ENCODE results near the gene ADCY7.

Gene ADCY7

DNA sequence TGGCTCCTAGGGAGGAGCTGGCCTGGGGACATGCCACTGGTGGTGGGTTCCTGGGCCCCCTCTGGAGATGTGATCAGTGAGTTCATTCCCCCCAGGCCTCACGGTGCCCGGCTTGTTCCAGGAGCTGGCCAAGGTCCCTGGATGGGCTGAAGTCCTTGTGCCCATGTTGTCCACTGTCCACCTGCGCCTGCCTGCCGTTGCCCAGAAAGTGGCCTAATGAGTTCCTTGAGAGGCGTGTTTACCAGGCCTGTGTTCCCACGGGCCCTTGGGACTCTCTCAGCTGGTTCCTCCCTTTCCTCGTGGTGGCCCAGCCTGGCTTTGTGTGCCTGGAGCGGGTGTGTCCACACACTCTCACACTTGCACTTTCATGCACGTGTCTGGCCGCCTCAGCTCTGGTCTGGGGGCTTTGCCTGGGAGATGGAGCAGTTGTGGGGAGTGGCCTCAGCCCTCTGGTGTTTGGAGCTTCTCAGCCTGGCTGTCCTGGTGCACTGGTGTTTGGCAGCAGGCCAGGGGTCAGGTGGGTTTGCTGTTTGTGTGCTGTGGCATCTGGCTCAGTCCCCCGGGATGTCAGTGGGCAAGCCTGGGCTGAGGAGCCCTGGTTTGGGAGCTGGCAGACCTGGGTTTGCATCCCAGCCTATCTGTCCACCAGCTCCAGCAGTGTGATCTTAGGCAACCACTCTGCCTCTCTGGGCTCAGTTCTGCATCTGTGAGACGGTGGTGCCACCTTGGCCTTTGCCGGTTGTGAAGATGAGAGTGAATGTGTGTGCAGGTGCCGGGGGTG lies 18.0 kb downstream of the ADCY7 start:
- no peak for DNase-seq

DNA sequence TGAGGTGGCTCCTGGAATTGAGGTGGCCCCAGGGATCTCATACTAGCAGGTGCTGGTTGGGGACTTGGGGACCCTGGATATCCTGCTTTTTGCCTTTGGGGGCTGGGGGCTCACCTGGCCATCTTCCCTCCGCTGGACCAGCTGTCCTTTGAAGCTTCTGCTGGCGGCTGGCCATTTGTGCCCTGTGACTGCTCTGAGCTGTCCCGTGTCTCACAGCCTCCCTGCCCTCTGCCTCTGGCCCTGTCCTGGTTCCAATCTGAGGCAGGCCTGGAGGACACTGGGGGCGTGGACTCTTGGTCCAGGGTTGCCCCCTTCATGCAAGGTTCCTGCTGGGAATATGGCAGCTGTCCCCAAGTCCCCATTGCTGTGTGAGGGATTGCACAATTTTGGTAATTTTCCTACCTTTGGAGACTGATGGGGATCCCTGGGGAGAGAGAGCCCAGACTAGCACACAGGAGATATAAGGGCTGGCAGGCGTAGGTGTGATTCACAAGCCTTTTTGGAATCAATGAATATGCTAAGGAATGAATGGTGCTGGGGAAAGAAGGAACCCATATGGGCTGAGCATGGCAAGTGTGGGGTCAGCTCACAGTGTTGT lies 19.2 kb downstream of the ADCY7 start:
- DNase-seq = no peak

DNA sequence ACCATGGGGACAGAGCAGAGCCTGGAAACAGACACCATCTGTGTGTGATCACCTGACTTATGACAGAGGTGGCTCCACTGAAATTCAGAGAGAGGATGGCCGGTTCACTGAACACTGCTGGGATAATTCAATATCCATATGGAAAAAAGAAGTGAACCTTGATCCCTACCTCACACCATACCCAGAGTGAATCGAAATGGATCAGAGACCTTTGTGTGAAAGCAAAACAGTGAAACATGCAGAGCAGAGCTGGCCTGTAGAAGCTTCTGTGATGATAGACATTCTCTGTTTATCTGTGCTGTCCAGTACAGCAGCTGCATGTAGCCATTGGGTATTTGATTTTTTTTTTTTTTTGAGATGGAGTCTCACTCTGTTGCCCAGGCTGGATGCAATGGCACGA lies 20.3 kb downstream of the ADCY7 start:
- no peak for DNase-seq

DNA sequence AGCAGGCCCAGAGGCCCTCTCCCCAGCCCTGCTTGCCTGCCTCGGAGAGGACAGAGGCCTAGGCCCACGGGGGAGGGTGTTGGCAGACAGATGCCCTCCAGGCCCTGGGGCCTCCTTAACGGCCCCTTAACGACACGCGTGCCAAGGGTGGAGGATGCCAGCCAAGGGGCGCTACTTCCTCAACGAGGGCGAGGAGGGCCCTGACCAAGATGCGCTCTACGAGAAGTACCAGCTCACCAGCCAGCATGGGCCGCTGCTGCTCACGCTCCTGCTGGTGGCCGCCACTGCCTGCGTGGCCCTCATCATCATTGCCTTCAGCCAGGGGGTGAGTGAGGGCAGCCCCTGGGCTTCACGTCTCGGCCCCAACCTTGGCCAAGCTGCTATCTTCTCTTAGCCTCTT lies 21.7 kb downstream of the ADCY7 start:
- DNase-seq = no peak

DNA sequence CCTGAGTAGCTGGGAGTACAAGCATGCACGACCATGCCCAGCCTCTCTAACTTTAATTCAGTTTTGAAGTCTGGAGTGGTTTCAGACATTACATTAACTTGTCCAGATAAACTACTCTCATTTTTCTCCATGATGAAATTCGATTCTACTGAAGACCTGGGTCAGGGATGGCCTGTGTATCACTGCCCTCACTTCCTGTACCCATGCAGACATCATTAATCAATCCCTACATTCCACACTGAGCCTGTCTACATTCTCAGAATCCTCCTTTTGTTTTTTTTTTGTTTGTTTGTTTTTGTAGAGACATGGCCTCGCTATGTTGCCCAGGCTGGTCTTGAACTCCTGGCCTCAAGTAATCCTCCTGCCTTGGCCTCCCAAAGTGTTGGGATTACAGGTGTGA lies 22.6 kb downstream of the ADCY7 start:
- DNase-seq = no peak

DNA sequence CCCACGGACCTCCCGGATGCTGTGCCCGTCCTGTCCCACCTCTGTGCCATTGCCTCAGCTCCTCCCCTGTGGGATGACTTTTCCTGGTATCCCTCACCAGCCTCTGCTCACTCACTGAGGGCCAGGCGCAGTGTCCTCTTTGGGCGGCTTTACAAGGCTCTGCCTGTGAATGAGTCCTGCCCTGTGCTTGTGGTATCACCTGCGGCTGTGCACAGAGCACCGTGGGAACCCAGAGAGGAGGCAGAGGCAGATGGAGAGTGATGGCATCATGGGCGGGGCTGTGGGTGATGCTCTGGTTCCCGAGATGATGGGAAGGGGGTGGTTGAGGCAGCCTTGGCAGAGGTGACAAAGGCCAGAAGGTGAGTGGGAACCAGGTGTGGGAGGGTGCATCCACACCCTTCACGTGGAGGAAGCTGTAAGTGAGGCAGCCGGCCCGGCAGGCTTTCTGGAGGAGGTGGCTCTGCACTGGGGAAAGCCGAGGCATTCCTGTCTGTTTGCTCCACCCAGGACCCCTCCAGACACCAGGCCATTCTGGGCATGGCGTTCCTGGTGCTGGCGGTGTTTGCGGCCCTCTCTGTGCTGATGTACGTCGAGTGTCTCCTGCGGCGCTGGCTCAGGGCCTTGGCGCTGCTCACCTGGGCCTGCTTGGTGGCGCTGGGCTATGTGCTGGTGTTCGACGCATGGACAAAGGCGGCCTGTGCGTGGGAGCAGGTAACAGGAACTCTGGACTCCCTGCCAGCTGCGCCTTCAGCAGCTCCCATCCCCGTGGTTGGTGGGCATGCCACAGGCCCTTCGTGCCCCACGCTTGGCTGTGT lies 23.8 kb downstream of the ADCY7 start:
- DNase-seq = no peak

DNA sequence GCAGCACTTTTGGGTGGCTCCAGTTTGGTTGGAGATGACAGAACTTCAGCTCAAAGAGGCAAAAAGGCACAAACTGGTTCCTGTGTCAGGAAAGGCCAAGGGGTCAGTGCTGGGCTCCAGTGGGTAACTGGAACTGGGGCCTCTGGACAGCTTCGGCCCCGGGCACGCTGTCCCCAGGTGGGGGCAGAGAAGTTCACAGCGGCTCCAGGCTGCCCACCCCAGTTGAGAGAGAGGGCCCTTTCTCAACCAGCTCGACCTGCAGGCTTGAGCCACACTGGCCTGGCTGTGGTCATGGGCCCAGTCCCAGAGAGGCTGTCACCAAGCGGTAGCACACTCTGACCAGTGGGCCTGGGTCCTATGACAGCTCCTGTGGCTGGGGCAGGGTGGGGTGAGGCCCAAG lies 24.5 kb downstream of the ADCY7 start:
- no peak for DNase-seq

DNA sequence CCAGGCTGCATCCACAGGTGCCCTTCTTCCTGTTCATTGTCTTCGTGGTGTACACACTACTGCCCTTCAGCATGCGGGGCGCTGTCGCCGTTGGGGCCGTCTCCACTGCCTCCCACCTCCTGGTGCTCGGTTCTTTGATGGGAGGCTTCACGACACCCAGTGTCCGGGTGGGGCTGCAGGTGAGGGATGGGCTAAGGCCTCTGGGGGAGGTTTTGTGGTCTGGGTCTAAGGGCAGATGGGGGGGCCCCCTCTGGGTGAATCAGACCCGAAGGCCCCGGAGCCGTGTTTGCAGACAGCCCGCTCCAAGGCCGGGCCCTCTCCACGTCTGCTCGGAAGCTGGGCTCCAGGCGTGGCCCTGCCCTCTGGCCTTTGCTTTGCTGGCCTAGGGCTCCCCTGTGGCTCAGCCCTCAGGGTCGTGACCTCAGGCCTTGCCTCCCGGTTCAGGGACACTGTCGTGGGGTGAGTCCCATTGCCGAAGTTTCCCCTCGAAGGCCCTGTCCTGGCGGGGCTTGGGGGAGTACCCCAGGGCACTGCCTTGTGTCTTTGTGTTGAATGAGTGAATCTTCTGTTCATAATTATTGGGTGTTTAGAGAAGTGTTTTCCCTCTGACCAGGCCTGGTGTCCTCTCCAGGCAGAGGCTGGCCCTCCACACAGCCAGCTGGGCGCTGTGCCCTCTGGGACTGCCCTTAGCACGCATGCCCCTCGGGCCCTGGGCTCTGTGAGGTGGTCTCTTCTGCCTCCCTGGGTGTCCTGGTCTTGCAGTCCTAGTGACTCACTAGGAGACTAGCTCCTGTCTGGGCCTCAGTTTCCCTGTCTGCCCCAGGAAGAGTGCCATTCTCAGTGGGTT lies 25.6 kb downstream of the ADCY7 start:
- no peak for DNase-seq

DNA sequence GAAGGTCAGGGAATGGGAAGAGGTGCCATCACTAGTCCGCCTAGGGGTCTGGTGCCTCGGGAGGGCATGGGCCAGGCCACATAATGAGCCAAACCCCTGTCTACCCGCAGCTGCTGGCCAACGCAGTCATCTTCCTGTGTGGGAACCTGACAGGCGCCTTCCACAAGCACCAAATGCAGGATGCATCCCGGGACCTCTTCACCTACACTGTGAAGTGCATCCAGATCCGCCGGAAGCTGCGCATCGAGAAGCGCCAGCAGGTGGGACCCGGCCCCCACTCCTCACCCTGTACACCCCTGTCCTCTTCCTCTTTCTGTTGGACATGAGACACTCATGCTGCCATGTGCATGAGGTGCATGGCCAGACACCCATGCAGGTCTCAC lies 26.2 kb downstream of the ADCY7 start:
- no peak for DNase-seq

DNA sequence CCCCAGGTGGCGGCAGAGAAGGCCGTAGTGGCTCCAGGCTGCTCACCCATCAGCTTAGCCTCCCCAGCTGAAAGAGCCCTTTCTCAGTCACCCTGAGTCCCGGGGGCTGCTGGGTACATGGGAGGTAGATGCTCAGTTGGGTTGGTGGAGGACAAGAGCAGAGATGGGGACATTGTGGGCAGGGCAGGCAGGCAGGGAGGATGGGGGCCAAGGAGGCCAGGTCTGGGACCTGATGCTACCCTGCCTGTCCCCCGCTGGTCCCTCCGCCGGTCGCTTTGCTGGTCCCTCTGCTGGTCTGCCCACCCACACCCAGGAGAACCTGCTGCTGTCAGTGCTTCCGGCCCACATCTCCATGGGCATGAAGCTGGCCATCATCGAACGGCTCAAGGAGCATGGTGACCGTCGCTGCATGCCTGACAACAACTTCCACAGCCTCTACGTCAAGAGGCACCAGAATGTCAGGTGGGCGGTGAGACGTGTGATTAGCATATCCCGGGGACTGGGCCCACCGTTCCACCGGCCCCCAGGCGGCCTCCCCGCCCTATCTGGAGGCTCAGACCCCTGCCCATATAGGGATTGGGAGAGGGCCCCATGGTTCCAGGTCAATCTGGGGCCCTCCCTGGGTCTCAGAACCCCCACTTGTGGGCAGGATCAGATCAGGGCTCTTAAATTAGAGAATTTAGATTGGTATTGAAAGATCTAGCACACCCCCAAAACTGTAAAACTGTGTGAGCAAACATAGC lies 26.9 kb downstream of the ADCY7 start:
- DNase-seq = no peak

DNA sequence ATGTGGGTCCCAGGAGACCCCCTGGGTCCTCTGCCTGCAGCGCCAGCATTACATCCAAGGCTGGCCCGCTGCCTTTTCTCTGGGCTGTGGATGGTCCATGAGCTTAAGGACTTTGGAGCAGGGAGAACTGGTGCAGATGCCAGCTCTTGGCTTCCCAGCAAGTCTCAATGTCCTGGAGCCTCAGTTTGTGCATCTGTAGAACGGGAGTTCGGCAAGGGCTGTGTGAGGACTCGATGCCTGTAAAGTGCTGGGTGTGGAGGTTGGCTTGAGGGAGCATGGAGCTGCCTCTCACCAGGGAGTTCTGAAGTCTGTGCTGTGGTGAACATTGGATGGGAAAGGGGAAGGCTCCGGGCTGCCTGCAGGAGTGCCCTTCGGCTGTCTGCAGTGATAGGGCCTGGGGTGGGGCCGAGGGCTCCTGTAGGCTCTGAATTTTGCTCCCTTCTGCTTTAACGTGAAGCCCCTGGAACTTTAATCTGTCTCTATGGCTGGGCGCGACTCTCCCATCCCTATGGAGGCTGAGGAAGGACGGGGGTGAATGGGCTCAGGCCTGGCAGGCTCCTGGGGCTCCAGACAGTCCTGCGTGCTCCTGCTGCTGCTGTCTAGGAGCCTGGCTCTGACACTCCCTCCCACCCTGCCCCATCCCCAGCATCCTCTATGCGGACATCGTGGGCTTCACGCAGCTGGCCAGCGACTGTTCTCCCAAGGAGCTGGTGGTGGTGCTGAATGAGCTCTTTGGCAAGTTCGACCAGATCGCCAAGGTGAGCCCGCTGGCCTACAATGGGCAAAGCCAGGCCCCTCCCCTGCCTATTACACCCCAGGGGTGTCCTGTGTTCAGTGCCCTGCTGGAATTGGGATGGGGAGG lies 27.9 kb downstream of the ADCY7 start:
- DNase-seq = no peak

DNA sequence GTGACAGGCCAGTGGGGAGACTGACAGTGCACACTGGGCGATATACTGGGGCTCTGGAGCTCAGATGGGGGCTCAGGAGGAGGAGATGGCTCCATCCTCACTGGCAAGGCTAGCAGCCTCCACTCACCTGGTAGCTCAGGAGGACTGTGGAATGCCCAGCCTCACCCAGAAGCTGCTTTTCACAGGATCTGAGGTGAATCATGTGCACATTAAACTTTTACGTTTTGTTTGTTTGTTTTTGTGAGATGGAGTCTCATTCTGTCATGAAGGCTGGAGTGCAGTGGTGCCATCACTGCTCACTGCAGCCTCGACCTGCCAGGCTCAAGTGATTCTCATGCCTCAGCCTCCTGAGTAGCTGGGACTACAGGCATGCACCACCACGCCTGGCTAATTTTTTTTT lies 28.6 kb downstream of the ADCY7 start:
- no peak for DNase-seq

DNA sequence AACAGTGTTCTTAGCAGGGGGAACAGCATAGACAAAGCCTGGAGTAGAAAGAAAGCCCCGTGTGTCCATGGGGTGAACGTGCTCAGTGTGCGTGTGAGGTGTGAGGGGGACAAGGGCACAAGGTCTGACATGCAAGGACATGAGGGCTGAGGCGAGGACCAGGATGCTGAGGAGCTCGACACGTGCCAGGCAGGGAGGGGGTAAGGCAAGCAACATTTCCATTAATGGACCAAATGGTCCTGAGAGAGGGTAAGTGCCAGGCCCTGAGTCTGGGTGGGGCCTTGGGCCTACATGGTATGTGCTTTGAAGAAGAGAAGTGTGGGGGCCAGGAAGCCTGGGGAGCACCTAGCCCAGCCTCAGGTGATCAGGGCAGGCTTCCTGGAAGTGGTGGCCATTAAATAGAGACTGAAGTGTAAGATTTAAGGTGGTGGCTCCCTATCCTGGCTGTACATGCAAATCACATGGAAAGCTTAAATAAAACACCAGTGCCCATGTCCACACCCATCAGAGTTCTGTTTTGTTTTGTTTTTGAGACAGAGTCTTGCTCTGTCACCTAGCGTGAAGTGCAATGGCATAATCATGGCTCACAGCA lies 29.3 kb downstream of the ADCY7 start:
- no peak for DNase-seq

DNA sequence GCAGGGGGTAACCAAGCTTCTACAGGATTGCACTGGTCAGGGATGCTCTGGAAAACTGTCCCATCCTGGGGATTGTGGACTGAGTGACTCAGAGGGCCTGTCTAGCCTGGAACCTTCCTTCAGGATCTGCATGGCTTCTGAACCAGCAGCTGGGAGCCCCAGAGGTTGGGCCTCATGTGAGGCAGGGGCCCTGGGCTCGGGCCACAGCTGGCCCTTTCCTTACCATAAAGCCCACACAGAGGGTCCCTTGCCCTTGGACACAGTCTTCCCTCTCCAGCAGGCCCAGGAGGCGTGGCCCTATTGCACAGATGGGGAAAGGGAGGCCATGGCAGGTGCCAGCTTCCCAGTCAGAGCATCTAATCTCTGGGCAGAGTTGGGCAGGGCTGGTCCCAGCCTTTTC lies 30.5 kb downstream of the ADCY7 start:
- DNase-seq = no peak

DNA sequence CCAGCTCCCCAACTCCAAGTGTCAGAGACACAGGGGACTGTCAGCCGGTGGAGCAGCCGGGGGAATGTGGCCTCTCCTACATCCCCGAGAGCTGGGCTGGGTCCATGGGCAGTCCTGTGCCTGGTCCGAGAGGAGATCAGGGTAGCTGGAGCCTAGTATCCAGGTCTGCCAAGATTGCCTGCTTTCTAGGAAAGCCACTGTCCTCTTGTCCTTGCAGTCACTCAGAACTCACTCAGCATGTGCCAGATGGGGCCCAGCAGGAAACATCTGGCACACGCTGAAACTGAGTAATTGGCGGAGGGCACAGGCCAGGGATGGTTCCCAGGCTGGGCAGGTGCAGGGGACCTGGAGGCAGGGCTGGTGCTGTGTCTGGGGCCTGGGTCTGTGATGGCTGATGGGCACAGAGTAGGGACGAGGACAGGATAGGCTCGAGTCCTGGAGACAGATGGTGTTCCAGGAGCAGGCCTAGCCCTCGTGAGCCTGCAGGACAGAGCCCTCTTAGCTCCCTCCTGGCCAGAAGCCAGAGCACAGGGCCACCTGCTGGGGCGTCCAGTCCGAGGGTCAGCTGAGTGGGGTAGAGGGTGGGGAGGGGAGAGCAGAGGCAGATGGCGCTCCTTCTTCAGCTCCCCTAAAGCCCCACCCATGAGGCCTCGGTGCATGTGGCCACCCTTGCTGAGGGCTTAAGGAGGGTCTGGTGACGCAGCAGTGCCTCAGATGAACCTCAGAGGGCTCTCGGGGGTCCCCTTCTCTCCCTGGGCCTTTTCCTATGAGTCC lies 31.1 kb downstream of the ADCY7 start:
- no peak for DNase-seq

DNA sequence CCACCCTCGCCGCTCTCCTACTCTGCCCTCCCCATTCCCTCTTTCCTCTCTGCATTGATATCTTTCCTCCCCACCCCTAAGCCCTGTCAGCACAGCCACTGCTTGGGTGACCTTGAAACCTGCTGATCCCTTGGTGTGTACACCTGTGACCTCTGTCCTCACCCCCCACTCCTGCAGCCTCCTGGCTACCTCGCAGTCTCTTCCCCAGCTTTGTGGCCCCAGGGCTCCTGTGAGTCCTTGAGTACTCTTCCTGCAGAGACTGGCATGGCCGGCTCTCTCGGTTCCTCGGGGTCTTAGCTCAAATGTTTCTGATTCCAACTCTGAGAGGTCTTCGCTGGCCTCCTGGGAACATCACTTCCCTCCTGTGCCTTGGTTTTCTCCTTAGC lies 31.7 kb downstream of the ADCY7 start:
- DNase-seq = no peak

DNA sequence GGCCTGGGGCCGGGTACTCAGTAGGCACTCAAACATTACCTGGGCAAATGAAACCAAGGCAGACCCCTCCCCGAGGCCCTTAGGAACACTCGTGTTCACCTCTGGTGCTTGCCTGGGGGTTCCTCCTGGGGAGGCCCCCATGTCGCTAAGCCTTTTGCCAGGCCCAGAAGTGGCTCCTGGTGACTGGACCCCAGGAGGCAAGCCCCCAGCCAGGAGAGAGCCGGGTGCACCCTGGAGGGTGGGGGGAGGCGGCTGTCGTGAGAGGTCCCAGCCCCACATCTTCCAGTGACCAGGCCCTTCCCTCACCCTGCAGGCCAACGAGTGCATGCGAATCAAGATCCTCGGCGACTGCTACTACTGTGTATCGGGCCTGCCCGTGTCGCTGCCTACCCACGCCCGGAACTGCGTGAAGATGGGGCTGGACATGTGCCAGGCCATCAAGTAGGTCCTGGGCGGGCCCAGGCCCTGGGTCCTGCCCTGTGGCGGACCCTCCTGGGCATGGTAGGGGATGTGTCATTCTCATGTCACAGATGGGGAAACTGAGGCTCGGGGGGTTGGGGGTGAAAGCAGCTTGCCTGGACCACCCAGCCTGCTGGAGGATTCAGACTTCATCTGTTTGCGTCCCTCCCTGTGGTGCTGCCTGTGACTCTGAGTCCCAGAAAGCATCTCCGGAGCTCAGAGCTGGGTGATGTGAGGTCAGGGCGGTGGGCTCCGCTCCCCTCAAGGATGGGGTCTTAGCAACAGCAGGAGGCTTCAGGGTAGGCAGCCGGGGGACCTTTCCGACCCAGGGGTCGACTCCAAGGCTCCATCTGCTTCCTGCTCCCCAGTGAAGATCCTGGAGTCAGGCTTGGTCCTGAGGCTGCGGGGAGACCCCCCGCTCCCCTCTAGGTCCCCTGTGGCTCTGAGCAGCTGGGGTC lies 32.5 kb downstream of the ADCY7 start:
- DNase-seq = no peak

DNA sequence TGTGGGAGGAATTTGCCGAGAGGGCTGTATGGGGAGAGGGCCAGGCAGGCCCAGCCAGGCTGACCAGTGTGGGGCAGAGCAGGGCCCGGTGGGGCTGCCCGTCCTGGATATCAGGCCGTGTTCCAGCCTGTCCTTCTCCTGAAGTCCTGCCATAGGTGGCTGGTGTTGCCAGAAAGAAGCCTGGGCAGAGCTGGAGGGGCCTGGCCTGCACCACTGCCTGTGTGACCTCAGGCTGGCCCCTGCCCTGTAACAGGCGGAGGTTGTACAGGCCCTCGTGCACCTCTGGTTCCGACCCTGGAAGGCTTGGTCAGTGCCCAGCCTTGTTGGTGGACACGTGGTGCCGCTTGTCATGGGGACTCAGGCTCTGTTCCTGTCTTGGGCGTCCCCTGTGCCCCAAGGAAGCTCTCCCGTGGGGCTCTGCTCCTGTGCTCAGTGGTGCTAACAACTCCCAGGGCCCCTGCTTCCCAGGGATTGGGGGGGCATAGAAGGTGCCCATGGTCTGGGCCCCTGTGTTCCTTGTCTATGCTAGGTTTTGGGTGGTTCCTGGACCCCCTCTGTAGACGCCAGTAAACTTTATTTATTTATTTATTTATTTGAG lies 33.3 kb downstream of the ADCY7 start:
- no peak for DNase-seq

All from activated T-cell treated with anti-CD3 and anti-CD28 coated beads for 4 hours (primary cell).